Osteoblast (primary cell): ENCODE measurements around the gene PLOD3. TPM values are rescaled to one million over a fixed set of nuclear protein-coding genes. Genes with fewer than 3 reads are reported as not detected.
"Not testable (repeated sequence)": the region's sequence is repeated elsewhere in the genome, so short reads cannot be mapped to it uniquely, and the experiment has no call there.

ENCODE experiments used
- DNase-seq: peaks from one replicate; pipeline ENCODE4 v3.0.0; 2011; ENCODE audit warnings: low spot score, mixed read lengths; ENCODE audit not compliant: insufficient read length; ENCODE audit errors: missing footprints
- H2AFZ ChIP-seq: 2 replicates; pipeline ENCODE4 v1.6.0; 2011; ENCODE audit warnings: mild to moderate bottlenecking, low read length
- H3K27ac ChIP-seq: 2 replicates; pipeline ENCODE4 v1.5.1; 2011; ENCODE audit warnings: mild to moderate bottlenecking, low read depth, low read length, moderate library complexity
- H3K27me3 ChIP-seq: 2 replicates; pipeline ENCODE4 v1.6.0; 2012; ENCODE audit warnings: mild to moderate bottlenecking, control low read depth, inconsistent platforms, low read length, moderate library complexity; ENCODE audit not compliant: insufficient read depth
- H3K36me3 ChIP-seq: 2 replicates; pipeline ENCODE4 v1.5.1; 2011; ENCODE audit warnings: mild to moderate bottlenecking, low read length, control low read depth, moderate library complexity; ENCODE audit not compliant: insufficient read depth
- H3K4me1 ChIP-seq: 2 replicates; pipeline ENCODE4 v1.5.1; 2011; ENCODE audit warnings: mild to moderate bottlenecking, low read length, control low read depth, moderate library complexity; ENCODE audit not compliant: insufficient read depth
- H3K4me2 ChIP-seq: 2 replicates; pipeline ENCODE4 v1.6.0; 2011; ENCODE audit warnings: mild to moderate bottlenecking, low read length; ENCODE audit not compliant: insufficient read depth
- H3K4me3 ChIP-seq: fragments of 200-600 bp; sonication (generic); 3 replicates; pipeline ENCODE4 v1.5.1; 2012; ENCODE audit warnings: mild to moderate bottlenecking, low read length, inconsistent platforms; ENCODE audit not compliant: insufficient read depth
- H3K79me2 ChIP-seq: 2 replicates; pipeline ENCODE4 v1.6.0; 2012; ENCODE audit warnings: mild to moderate bottlenecking, low read length, control low read depth, inconsistent platforms; ENCODE audit not compliant: insufficient read depth
- H3K9me3 ChIP-seq: 2 replicates; pipeline ENCODE4 v1.5.1; 2011; ENCODE audit warnings: low read depth, low read length, control low read depth
- H4K20me1 ChIP-seq: 2 replicates; pipeline ENCODE4 v1.6.0; 2012; ENCODE audit warnings: mild to moderate bottlenecking, low read length, control low read depth; ENCODE audit not compliant: insufficient read depth
- total RNA-seq: library from RNA; depleted of rRNA; stranded (reverse); fragments of >200 nt; gene quantifications from 2 replicates; pipeline ENCODE4 v1.2.3, GENCODE V29; 2012
- TF ChIP-seq, protein P1 (sequence below): IDR thresholded peaks from 2 replicates; pipeline ENCODE4 v1.5.1; 2011; ENCODE audit warnings: mild to moderate bottlenecking, low read depth, low read length, moderate library complexity; ENCODE audit errors: extremely low read depth

PLOD3 gene
- total RNA-seq, 1 donor = 81.8 TPM

DNA sequence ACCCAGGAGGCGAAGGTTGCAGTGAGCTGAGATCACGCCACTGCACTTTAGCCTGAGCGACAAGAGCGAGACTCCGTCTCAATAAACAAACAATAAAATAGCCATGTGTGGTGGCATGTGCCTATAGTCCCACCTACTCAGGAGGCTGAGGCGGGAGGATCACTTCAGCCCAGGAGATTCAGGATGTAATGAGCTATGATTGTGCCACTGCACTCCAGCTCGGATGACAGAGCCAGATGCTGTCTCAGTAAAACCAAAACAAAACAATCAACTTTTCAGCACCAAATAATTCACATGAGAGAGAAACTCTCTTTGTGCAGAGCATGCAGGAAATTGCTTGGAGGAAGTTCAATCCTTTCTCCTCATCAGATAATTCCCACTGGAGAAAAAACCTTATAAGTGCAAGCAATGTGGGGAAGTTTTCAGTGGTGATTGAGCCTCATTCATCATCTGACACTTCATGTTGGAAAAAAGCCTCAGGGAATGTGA is 40.9 kb upstream of the PLOD3 start:
- no peak overlapping the region for H3K27ac ChIP-seq
- H3K4me1 ChIP-seq = no peaks in the 10 kb centered on the region
- no peak for DNase-seq
- H3K4me3 ChIP-seq = no peak overlapping the region
- no peak overlapping the region for H2AFZ ChIP-seq
- no peaks in the 10 kb centered on the region for H3K36me3 ChIP-seq
- TF ChIP-seq, protein P1, sequence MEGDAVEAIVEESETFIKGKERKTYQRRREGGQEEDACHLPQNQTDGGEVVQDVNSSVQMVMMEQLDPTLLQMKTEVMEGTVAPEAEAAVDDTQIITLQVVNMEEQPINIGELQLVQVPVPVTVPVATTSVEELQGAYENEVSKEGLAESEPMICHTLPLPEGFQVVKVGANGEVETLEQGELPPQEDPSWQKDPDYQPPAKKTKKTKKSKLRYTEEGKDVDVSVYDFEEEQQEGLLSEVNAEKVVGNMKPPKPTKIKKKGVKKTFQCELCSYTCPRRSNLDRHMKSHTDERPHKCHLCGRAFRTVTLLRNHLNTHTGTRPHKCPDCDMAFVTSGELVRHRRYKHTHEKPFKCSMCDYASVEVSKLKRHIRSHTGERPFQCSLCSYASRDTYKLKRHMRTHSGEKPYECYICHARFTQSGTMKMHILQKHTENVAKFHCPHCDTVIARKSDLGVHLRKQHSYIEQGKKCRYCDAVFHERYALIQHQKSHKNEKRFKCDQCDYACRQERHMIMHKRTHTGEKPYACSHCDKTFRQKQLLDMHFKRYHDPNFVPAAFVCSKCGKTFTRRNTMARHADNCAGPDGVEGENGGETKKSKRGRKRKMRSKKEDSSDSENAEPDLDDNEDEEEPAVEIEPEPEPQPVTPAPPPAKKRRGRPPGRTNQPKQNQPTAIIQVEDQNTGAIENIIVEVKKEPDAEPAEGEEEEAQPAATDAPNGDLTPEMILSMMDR = no peak
- H3K4me2 ChIP-seq = no peak overlapping the region
- H4K20me1 ChIP-seq = no peaks in the 10 kb centered on the region
- H3K9me3 ChIP-seq = no peaks in the 10 kb centered on the region
- no peaks in the 10 kb centered on the region for H3K79me2 ChIP-seq
- no peaks in the 10 kb centered on the region for H3K27me3 ChIP-seq

DNA sequence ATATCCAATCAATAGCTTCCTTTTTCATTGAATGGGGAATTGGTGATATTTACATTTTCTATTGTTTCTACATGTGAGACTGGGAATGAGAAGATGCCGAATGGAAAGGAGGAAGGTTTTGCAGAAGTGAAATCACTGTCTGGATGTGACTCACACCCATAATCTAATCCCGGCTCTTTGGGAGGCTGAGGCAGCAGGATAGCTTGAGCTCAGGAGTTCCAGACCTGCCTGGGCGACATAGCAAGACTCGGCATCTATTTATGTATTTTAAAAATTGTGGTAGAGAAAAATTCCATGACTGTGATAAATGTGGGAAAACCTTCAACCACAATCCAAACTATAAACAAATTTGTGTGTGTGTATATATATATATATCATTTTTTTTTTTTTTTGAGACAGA is 38.4 kb upstream of the PLOD3 start:
- H3K4me1 ChIP-seq = peaks cover 8% of the 10 kb centered on the region
- peak; percentile 44 for DNase-seq
- no peaks in the 10 kb centered on the region for H3K36me3 ChIP-seq
- H3K9me3 ChIP-seq = no peaks in the 10 kb centered on the region
- peaks cover 3% of the 10 kb centered on the region for H4K20me1 ChIP-seq
- H3K4me2 ChIP-seq = no peak overlapping the region
- no peaks in the 10 kb centered on the region for H3K27me3 ChIP-seq
- TF ChIP-seq, protein P1 = no peak
- no peak overlapping the region for H3K27ac ChIP-seq
- no peak overlapping the region for H3K4me3 ChIP-seq
- H2AFZ ChIP-seq = no peak overlapping the region
- H3K79me2 ChIP-seq = peaks cover 12% of the 10 kb centered on the region

DNA sequence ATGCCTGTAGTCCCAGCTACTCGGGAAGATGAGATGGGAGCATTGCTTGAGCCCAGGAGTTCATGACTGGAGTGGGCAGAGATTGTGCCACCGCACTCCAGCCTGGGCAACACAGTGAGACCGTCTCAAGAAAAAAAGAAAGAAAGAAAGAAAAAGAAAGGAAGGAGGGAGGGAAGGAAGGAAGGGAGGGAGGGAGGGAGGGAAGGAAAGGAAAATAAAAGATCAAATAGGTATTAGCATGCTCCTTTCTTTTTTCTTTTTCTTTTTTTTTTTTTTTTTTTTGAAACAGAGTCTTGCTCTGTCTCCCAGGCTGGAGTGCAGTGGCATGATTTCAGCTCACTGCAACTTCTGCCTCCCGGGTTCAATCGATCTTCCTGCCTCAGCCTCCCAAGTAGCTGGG is 35.8 kb upstream of the PLOD3 start:
- not testable (repeated sequence) for H2AFZ ChIP-seq, H3K27ac ChIP-seq, H4K20me1 ChIP-seq, H3K4me3 ChIP-seq, H3K4me2 ChIP-seq, H3K27me3 ChIP-seq, H3K9me3 ChIP-seq, DNase-seq, H3K36me3 ChIP-seq
- Histone ChIP-seq H3K79me2 (peaks cover 34% of the 10 kb centered on the region), H3K4me1 (peaks cover 11% of the 10 kb centered on the region)

DNA sequence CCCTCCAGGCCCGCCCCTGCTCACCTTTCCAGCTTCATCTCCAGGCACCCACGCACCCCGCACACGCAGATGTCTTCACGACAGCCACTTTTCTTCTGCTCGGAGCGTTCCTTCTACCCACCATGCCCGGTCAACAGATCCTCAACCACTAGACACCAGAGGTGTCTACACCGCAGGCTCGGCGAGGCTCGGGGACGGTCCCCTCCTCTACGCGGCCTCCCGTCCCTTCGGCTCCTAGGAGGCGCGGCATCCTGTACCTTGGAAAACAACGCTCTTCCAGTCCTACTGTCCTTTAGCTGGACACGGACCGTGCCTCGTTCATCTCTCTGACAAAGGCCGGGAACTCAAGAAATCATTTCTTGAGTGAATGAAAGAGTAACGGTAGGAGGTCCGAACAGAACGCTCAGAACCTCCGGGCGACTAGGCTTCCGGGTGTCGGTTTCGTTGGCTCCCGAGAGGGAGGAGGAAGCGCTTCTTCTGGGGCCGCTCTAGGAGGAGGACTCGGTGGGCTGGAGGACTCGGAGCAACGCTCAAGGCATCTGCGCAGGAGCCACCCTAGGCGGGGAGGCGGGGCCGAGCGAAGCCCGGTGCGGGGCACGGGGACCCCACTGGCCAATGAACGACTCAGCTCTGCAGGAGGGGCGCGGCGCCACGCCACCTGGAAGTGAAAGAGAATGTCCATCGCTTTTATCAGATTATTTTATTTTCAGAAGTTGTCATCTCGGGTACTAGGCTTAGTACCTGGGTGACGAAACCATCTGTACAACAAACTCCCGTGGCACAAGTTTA is 34.7 kb upstream of the PLOD3 start:
- Histone ChIP-seq H3K9me3 (no peaks in the 10 kb centered on the region), H3K4me1 (peaks cover 11% of the 10 kb centered on the region), H4K20me1 (peaks cover 5% of the 10 kb centered on the region), H3K27me3 (no peaks in the 10 kb centered on the region), H3K79me2 (peaks cover 41% of the 10 kb centered on the region), H2AFZ (peak overlapping the region; percentile 99), H3K4me2 (peak overlapping the region; percentile 93), H3K27ac (peak overlapping the region; percentile 86), H3K36me3 (peaks cover 10% of the 10 kb centered on the region), H3K4me3 (peak overlapping the region; percentile 91)
- peak; percentile 98 for DNase-seq
- TF ChIP-seq, protein P1 = no peak
